Muscle of leg (tissue), 11 donors: ENCODE measurements around the gene CACNA1C. TPM values are rescaled to one million over a fixed set of nuclear protein-coding genes. Genes with fewer than 3 reads are reported as not detected.

ENCODE experiments used
- DNase-seq: peaks from one replicate; pipeline ENCODE4 v3.0.0; 2013
- H3K27ac ChIP-seq: one replicate; pipeline ENCODE4 v1.5.1; 2013; ENCODE audit warnings: mild to moderate bottlenecking, low read length, control low read depth
- H3K27me3 ChIP-seq: one replicate; pipeline ENCODE4 v1.6.1; 2013; ENCODE audit warnings: low read length; ENCODE audit not compliant: control insufficient read depth, insufficient read depth
- H3K36me3 ChIP-seq: one replicate; pipeline ENCODE4 v1.6.1; 2013; ENCODE audit warnings: low read length; ENCODE audit not compliant: control insufficient read depth, insufficient read depth
- H3K4me1 ChIP-seq: one replicate; pipeline ENCODE4 v1.6.1; 2013; ENCODE audit warnings: low read length; ENCODE audit not compliant: control insufficient read depth, insufficient read depth
- H3K4me3 ChIP-seq: one replicate; pipeline ENCODE4 v1.5.1; 2013; ENCODE audit warnings: low read length, control low read depth
- H3K9me3 ChIP-seq: replicated peaks from 2 replicates; pipeline ENCODE4 v1.6.1; 2013; ENCODE audit warnings: low read depth, low read length; ENCODE audit not compliant: control insufficient read depth
- WGBS: methylation state at CpG from one replicate; pipeline ENCODE4 v1.1.5; 2013; ENCODE audit warnings: missing lambda C conversion rate; ENCODE audit not compliant: insufficient coverage; 5-methylcytosine and 5-hydroxymethylcytosine counted together
- polyA plus RNA-seq, 8 donors: library from polyadenylated mRNA; unstranded; fragments of 120-200 nt; gene quantifications; one replicate each; pipeline versions ENCODE4 v1.2.1 to v1.2.3, GENCODE V29; 2013; ENCODE audit warnings: inconsistent platforms in 1 of 8, low replicate concordance in 1 of 8; ENCODE audit not compliant: insufficient read length in 8 of 8, insufficient read depth in 1 of 8
- total RNA-seq: library from RNA; stranded (reverse); fragments of 120-200 nt; gene quantifications from one replicate; pipeline ENCODE4 v1.2.4, GENCODE V29; 2013

Gene CACNA1C
- total and polyA plus RNA-seq, 9 donors, result 1.9 to 4.3 (median 3.6) TPM

GRCh38 chr12:2208837-2209635 lies 156.2 kb downstream of the CACNA1C start:
- Histone ChIP-seq H3K4me3 (no peak overlapping the region), H3K36me3 (no peaks in the 10 kb centered on the region), H3K4me1 (peaks cover 8% of the 10 kb centered on the region), H3K27ac (no peak overlapping the region), H3K27me3 (peaks cover 2% of the 10 kb centered on the region), H3K9me3 (no peaks in the 10 kb centered on the region)
- DNase-seq, result no peak
- WGBS, result 77% methylated on average over 4 of the region's 18 CpGs

GRCh38 chr12:2211119-2211518 lies 158.3 kb downstream of the CACNA1C start:
- WGBS, result no CpG with 5 or more reads among the region's 3 CpGs
- H3K27me3 ChIP-seq, result peaks cover 2% of the 10 kb centered on the region
- no peak for DNase-seq
- H3K36me3 ChIP-seq, result no peaks in the 10 kb centered on the region
- H3K4me3 ChIP-seq, result no peak overlapping the region
- peaks cover 8% of the 10 kb centered on the region for H3K4me1 ChIP-seq
- H3K27ac ChIP-seq, result no peak overlapping the region
- no peaks in the 10 kb centered on the region for H3K9me3 ChIP-seq

GRCh38 chr12:2212537-2212936 lies 159.8 kb downstream of the CACNA1C start:
- Histone ChIP-seq H3K4me1 (peaks cover 8% of the 10 kb centered on the region), H3K27ac (peak overlapping the region; percentile 29), H3K4me3 (no peak overlapping the region), H3K27me3 (peaks cover 2% of the 10 kb centered on the region), H3K36me3 (no peaks in the 10 kb centered on the region), H3K9me3 (no peaks in the 10 kb centered on the region)
- no CpG with 5 or more reads among the region's 1 CpG for WGBS
- no peak for DNase-seq

GRCh38 chr12:2212971-2213869 lies 160.4 kb downstream of the CACNA1C start:
- H3K9me3 ChIP-seq, result no peaks in the 10 kb centered on the region
- H3K36me3 ChIP-seq, result no peaks in the 10 kb centered on the region
- 20% methylated on average over 17 of the region's 21 CpGs for whole genome bisulfite sequencing
- DNase-seq, result peak; percentile 66
- peaks cover 2% of the 10 kb centered on the region for H3K27me3 ChIP-seq
- H3K27ac ChIP-seq, result peak overlapping the region; percentile 29
- H3K4me3 ChIP-seq, result no peak overlapping the region
- H3K4me1 ChIP-seq, result peaks cover 8% of the 10 kb centered on the region

- WGBS, result 90% methylated on average over 6 of the region's 8 CpGs
- H3K4me3 ChIP-seq, result no peak overlapping the region
- no peak for DNase-seq
- no peaks in the 10 kb centered on the region for H3K9me3 ChIP-seq
- H3K27ac ChIP-seq, result no peak overlapping the region
- H3K27me3 ChIP-seq, result no peaks in the 10 kb centered on the region
- H3K36me3 ChIP-seq, result no peaks in the 10 kb centered on the region
- peaks cover 8% of the 10 kb centered on the region for H3K4me1 ChIP-seq
These were observed 161.6 kb downstream of the CACNA1C start for GRCh38 chr12:2214411-2214810.

- no peak overlapping the region for H3K4me3 ChIP-seq
- 81% methylated on average over 8 of the region's 11 CpGs for WGBS
- no peak for DNase-seq
- no peak overlapping the region for H3K27ac ChIP-seq
- no peaks in the 10 kb centered on the region for H3K36me3 ChIP-seq
- no peaks in the 10 kb centered on the region for H3K27me3 ChIP-seq
- no peaks in the 10 kb centered on the region for H3K9me3 ChIP-seq
- peaks cover 8% of the 10 kb centered on the region for H3K4me1 ChIP-seq
These were observed 163.1 kb downstream of the CACNA1C start for GRCh38 chr12:2215709-2216560.

GRCh38 chr12:2218706-2219105 lies 165.9 kb downstream of the CACNA1C start:
- H3K4me1 ChIP-seq, result peaks cover 2% of the 10 kb centered on the region
- no peak overlapping the region for H3K4me3 ChIP-seq
- H3K36me3 ChIP-seq, result no peaks in the 10 kb centered on the region
- H3K27ac ChIP-seq, result no peak overlapping the region
- no peaks in the 10 kb centered on the region for H3K27me3 ChIP-seq
- no peaks in the 10 kb centered on the region for H3K9me3 ChIP-seq
- 60% methylated on average over 4 of the region's 5 CpGs for WGBS
- DNase-seq, result no peak

- Histone ChIP-seq H3K4me1 (no peaks in the 10 kb centered on the region), H3K4me3 (no peak overlapping the region), H3K27ac (no peak overlapping the region), H3K9me3 (no peaks in the 10 kb centered on the region), H3K27me3 (no peaks in the 10 kb centered on the region), H3K36me3 (no peaks in the 10 kb centered on the region)
- WGBS, result 95% methylated on average over 4 of the region's 4 CpGs
- DNase-seq, result no peak
These were observed 168.3 kb downstream of the CACNA1C start for GRCh38 chr12:2221030-2221621.

- Histone ChIP-seq H3K4me3 (no peak overlapping the region), H3K27ac (no peak overlapping the region), H3K4me1 (no peaks in the 10 kb centered on the region), H3K36me3 (no peaks in the 10 kb centered on the region), H3K9me3 (no peaks in the 10 kb centered on the region), H3K27me3 (no peaks in the 10 kb centered on the region)
- 87% methylated on average over 2 of the region's 2 CpGs for WGBS
- no peak for DNase-seq
These were observed 169.9 kb downstream of the CACNA1C start for GRCh38 chr12:2222691-2223090.
